ENCODE measurements around the gene COPS4. TPM values are rescaled to one million over a fixed set of nuclear protein-coding genes. Genes with fewer than 3 reads are reported as not detected.
"Not testable (repeated sequence)": the region's sequence is repeated elsewhere in the genome, so short reads cannot be mapped to it uniquely, and the experiment has no call there.

The COPS4 gene
- 133 and 136 TPM in 2 replicates for total RNA-seq (2014; rRNA removed; shearing (Covaris generic))

- DNase-seq (ENCODE audit: low read depth): peak; percentile 100
Observed at GRCh38 chr4:83034630-83035494, at the start of gene COPS4. Gene COPS4 (plus strand): TSS chr4:83035183. CDS start chr4:83035225, 42 bp downstream.

GRCh38 chr4:82987519-82987918, 47.5 kb upstream of the COPS4 start:
- DNase-seq (ENCODE audit: low read depth): not testable (repeated sequence)

GRCh38 chr4:82988323-82988832, 46.6 kb upstream of the COPS4 start:
- DNase-seq (ENCODE audit: low read depth): peak; percentile 72

- DNase-seq (ENCODE audit: low read depth): peak; percentile 16
Observed at GRCh38 chr4:82989575-82990429, 45.2 kb upstream of the COPS4 start.

- no peak for DNase-seq (ENCODE audit: low read depth)
Observed at GRCh38 chr4:82994834-82995233, 40.1 kb upstream of the COPS4 start.

- no peak for DNase-seq (ENCODE audit: low read depth)
Observed at GRCh38 chr4:82998898-82999297, 36.1 kb upstream of the COPS4 start.

GRCh38 chr4:83002329-83002728, 32.7 kb upstream of the COPS4 start:
- no peak for DNase-seq (ENCODE audit: low read depth)

GRCh38 chr4:83003044-83003791, 31.8 kb upstream of the COPS4 start:
- not testable (repeated sequence) for DNase-seq (ENCODE audit: low read depth)

GRCh38 chr4:83009529-83009928, 25.5 kb upstream of the COPS4 start:
- DNase-seq (ENCODE audit: low read depth): no peak

- peak; percentile 25 for DNase-seq (ENCODE audit: low read depth)
Observed at GRCh38 chr4:83010111-83010521, 24.9 kb upstream of the COPS4 start.

- DNase-seq (ENCODE audit: low read depth): peak; percentile 76
Observed at GRCh38 chr4:83010522-83011318, 24.3 kb upstream of the COPS4 start, which contains the start of gene LIN54. Gene LIN54 (minus strand): TSS chr4:83010823. CDS start chr4:82984844, 25,979 bp downstream.

- DNase-seq (ENCODE audit: low read depth): no peak
Observed at GRCh38 chr4:83011689-83012199, 23.2 kb upstream of the COPS4 start.

GRCh38 chr4:83012200-83012686, 22.7 kb upstream of the COPS4 start:
- no peak for DNase-seq (ENCODE audit: low read depth)

- peak; percentile 95 for DNase-seq (ENCODE audit: low read depth)
Observed at GRCh38 chr4:83012687-83013419, 22.1 kb upstream of the COPS4 start.

- no peak for DNase-seq (ENCODE audit: low read depth)
Observed at GRCh38 chr4:83013420-83013867, 21.5 kb upstream of the COPS4 start.

- no peak for DNase-seq (ENCODE audit: low read depth)
Observed at GRCh38 chr4:83013902-83014301, 21.1 kb upstream of the COPS4 start.

GRCh38 chr4:83019794-83020494, 15.0 kb upstream of the COPS4 start:
- DNase-seq (ENCODE audit: low read depth): no peak

- peak; percentile 13 for DNase-seq (ENCODE audit: low read depth)
Observed at GRCh38 chr4:83022724-83023450, 12.1 kb upstream of the COPS4 start.

Measured in RPMI7951 (cell line).